Left colon (tissue), 2 donors: ENCODE data around the gene CLIC3. TPM values are rescaled to one million over a fixed set of nuclear protein-coding genes. Genes with fewer than 3 reads are reported as not detected.

Experiments used
- ATAC-seq: fragments of 200-7000 bp; cut with Tn5 transposase; one replicate; pipeline ENCODE4 v1.9.1; 2020; ENCODE audit warnings: mild to moderate bottlenecking, moderate library complexity
- DNase-seq, 2 donors: peaks; one replicate each; pipeline ENCODE4 v3.0.0-alpha.2; 2020
- intact Hi-C, 2 donors: fragments of 100-400 bp; cut with DNase I in 1 of 2; cut with micrococcal nuclease in 1 of 2; formaldehyde crosslinking; loops; one replicate each; pipeline versions ENCODE4 v1.11.2 to v1.14.0; 2022; cut with DNase I, micrococcal nuclease
- total RNA-seq, 2 donors: library from RNA; stranded (reverse); fragmentation: NEBNext Ultra II Directional; extraction: Animal tissue kit (Norgen Biotek cat#: 25700); gene quantifications; one replicate each; pipeline ENCODE4 v1.2.1, GENCODE V29; 2021
- donor health status: DM: no; HTN: no; CAD: no.
- donor health status: DM: yes; HTN: yes; CAD: no.

The CLIC3 gene
- total RNA-seq, 2 donors from 2014 or later = 3.2 to 3.8 TPM

GRCh38 chr9:137021568-137021978 lies 25.2 kb upstream of the CLIC3 start:
- DNase-seq = peak in 1 of 2 donors; percentile 66
- peak; percentile 37 for ATAC-seq
- intact Hi-C loops = loop anchor here in 1 of 2 donors (10.0 kb wide), 1 partner anchor 77 kb away; the partner anchor contains the start of genes C8G and FBXW5

- ATAC-seq (no peak), DNase-seq (no peak)
- intact Hi-C loops = loop anchor here in 1 of 2 donors (10.0 kb wide), 1 partner anchor 76 kb away; the partner anchor contains the start of genes C8G and FBXW5
These were observed 24.6 kb upstream of the CLIC3 start for GRCh38 chr9:137020771-137021567.

- ATAC-seq (no peak), DNase-seq (no peak)
- intact Hi-C loops = loop anchor here in 1 of 2 donors (10.0 kb wide), 1 partner anchor 75 kb away; the partner anchor contains the start of genes C8G and FBXW5
These were observed 23.7 kb upstream of the CLIC3 start for GRCh38 chr9:137019891-137020683.

GRCh38 chr9:137018761-137019559 lies 22.6 kb upstream of the CLIC3 start:
- intact Hi-C loops = no loop called here
- DNase-seq (no peak), ATAC-seq (no peak)

- intact Hi-C loops = no loop called here
- DNase-seq = no peak
- no peak for ATAC-seq
These were observed 21.6 kb upstream of the CLIC3 start for GRCh38 chr9:137017791-137018497.

GRCh38 chr9:137017071-137017470 lies 20.7 kb upstream of the CLIC3 start:
- ATAC-seq = no peak
- DNase-seq = no peak
- intact Hi-C loops = no loop called here

GRCh38 chr9:137016436-137016835 lies 20.1 kb upstream of the CLIC3 start:
- no peak for DNase-seq

GRCh38 chr9:137015976-137016375 lies 19.6 kb upstream of the CLIC3 start:
- intact Hi-C loops = no loop called here
- DNase-seq = no peak

More at GRCh38 chr9:137016436-137016835, 20.1 kb upstream of the CLIC3 start:
- no peak for ATAC-seq
- intact Hi-C loops = no loop called here

GRCh38 chr9:137015540-137015930 lies 19.2 kb upstream of the CLIC3 start:
- DNase-seq (no peak), ATAC-seq (no peak)
- intact Hi-C loops = no loop called here

More at GRCh38 chr9:137015976-137016375, 19.6 kb upstream of the CLIC3 start:
- ATAC-seq = no peak

- ATAC-seq (no peak), DNase-seq (no peak)
- intact Hi-C loops = no loop called here
These were observed 18.6 kb upstream of the CLIC3 start for GRCh38 chr9:137014776-137015539.

GRCh38 chr9:137014166-137014565 lies 17.8 kb upstream of the CLIC3 start:
- intact Hi-C loops = no loop called here
- DNase-seq = no peak
- no peak for ATAC-seq

GRCh38 chr9:137013571-137013940 lies 17.2 kb upstream of the CLIC3 start:
- intact Hi-C loops = no loop called here
- DNase-seq = no peak
- no peak for ATAC-seq

- ATAC-seq (no peak), DNase-seq (no peak)
- intact Hi-C loops = no loop called here
These were observed 16.6 kb upstream of the CLIC3 start for GRCh38 chr9:137012694-137013570.

- DNase-seq (no peak), ATAC-seq (no peak)
- intact Hi-C loops = no loop called here
These were observed 15.7 kb upstream of the CLIC3 start for GRCh38 chr9:137011907-137012675.

GRCh38 chr9:137011156-137011555 lies 14.8 kb upstream of the CLIC3 start:
- intact Hi-C loops = no loop called here
- no peak for ATAC-seq
- no peak for DNase-seq
